Neural cell (in vitro differentiated cells): Measurements from ENCODE around the gene SEC16A. TPM values are rescaled to one million over a fixed set of nuclear protein-coding genes. Genes with fewer than 3 reads are reported as not detected.

Experiments used
- H2AFZ ChIP-seq: fragments of 200-600, 300-800 bp; sonication (generic), shearing (Covaris generic); 2 replicates; pipeline ENCODE4 v1.6.0; 2014; ENCODE audit warnings: low read depth, mild to moderate bottlenecking, antibody characterized with exemption, low read length, moderate library complexity
- H3F3A ChIP-seq: fragments of 200-600 bp; shearing (Covaris generic); 2 replicates; pipeline ENCODE4 v1.6.1; 2016; ENCODE audit warnings: mild to moderate bottlenecking, moderate library complexity, mixed read lengths, antibody characterized with exemption, low read length; ENCODE audit not compliant: insufficient read depth, poor library complexity, severe bottlenecking
- H3K27ac ChIP-seq: fragments of 200-600, 300-800 bp; sonication (generic), shearing (Covaris generic); 2 replicates; pipeline ENCODE4 v1.5.1; 2014; ENCODE audit warnings: mild to moderate bottlenecking, low read length, moderate library complexity
- H3K27me3 ChIP-seq: fragments of 300-800, 200-600 bp; sonication (generic), shearing (Covaris generic); 2 replicates; pipeline ENCODE4 v1.6.0; 2014; ENCODE audit warnings: mild to moderate bottlenecking, low read depth, low read length, moderate library complexity; ENCODE audit not compliant: insufficient read depth
- H3K36me3 ChIP-seq: fragments of 300-800, 200-600 bp; sonication (generic), shearing (Covaris generic); 2 replicates; pipeline ENCODE4 v1.5.1; 2014; ENCODE audit warnings: mild to moderate bottlenecking, antibody characterized with exemption, low read length, moderate library complexity; ENCODE audit not compliant: insufficient read depth
- H3K4me2 ChIP-seq: fragments of 300-800, 200-600 bp; sonication (generic), shearing (Covaris generic); 2 replicates; pipeline ENCODE4 v1.6.0; 2014; ENCODE audit warnings: mild to moderate bottlenecking, low read length
- H3K4me3 ChIP-seq: fragments of 300-800, 200-600 bp; sonication (generic), shearing (Covaris generic); 2 replicates; pipeline ENCODE4 v1.5.1; 2014; ENCODE audit warnings: mild to moderate bottlenecking, low read length, moderate library complexity
- H3K79me2 ChIP-seq: fragments of 200-600 bp; shearing (Covaris generic); replicated peaks from 2 replicates; pipeline ENCODE4 v1.6.0; 2014; ENCODE audit warnings: mild to moderate bottlenecking, low read length, moderate library complexity; ENCODE audit not compliant: insufficient read depth
- H3K9ac ChIP-seq: fragments of 300-800, 200-600 bp; sonication (generic), shearing (Covaris generic); 2 replicates; pipeline ENCODE4 v1.6.1; 2016; ENCODE audit warnings: mild to moderate bottlenecking, low read length, mixed read lengths
- H3K9me2 ChIP-seq: fragments of 200-600 bp; shearing (Covaris generic); 2 replicates; pipeline ENCODE4 v1.6.1; 2016; ENCODE audit warnings: mild to moderate bottlenecking, low read length, mixed read lengths; ENCODE audit not compliant: insufficient read depth
- H3K9me3 ChIP-seq: fragments of 200-600, 300-800 bp; sonication (generic), shearing (Covaris generic); 2 replicates; pipeline ENCODE4 v1.6.1; 2016; ENCODE audit warnings: mild to moderate bottlenecking, mixed run types, low read length, moderate library complexity, mixed read lengths
- H4K20me1 ChIP-seq: fragments of 200-600 bp; shearing (Covaris generic); 2 replicates; pipeline ENCODE4 v1.6.1; 2016; ENCODE audit warnings: mild to moderate bottlenecking, mixed run types; ENCODE audit not compliant: insufficient read depth
- EP300 ChIP-seq: fragments of 450-650 bp; conservative IDR thresholded peaks from 2 replicates; pipeline ENCODE4 v1.6.1; 2014; ENCODE audit warnings: antibody characterized with exemption, mild to moderate bottlenecking, moderate library complexity; ENCODE audit not compliant: poor library complexity, severe bottlenecking
- EZH2 ChIP-seq: fragments of 200-600, 300-800 bp; shearing (Covaris generic), sonication (generic); IDR thresholded peaks from 2 replicates; pipeline ENCODE4 v1.6.1; 2014; ENCODE audit warnings: antibody characterized with exemption, low read length, borderline replicate concordance, mild to moderate bottlenecking; ENCODE audit not compliant: insufficient read depth, poor library complexity, severe bottlenecking
- MXI1 ChIP-seq: fragments of 450-650 bp; conservative IDR thresholded peaks from 2 replicates; pipeline ENCODE4 v1.6.1; 2014; ENCODE audit warnings: antibody characterized with exemption, mild to moderate bottlenecking; ENCODE audit not compliant: poor library complexity, severe bottlenecking
- POLR2AphosphoS5 ChIP-seq: IDR thresholded peaks from 2 replicates; pipeline ENCODE4 v1.6.1; 2012
- RAD21 ChIP-seq: fragments of 450-650 bp; conservative IDR thresholded peaks from 2 replicates; pipeline ENCODE4 v1.6.1; 2014; ENCODE audit warnings: antibody characterized with exemption, mild to moderate bottlenecking, moderate library complexity
- SMC3 ChIP-seq: fragments of 450-650 bp; conservative IDR thresholded peaks from 2 replicates; pipeline ENCODE4 v1.6.1; 2014; ENCODE audit warnings: antibody characterized with exemption, mild to moderate bottlenecking, moderate library complexity; ENCODE audit not compliant: poor library complexity
- TAF1 ChIP-seq: IDR thresholded peaks from 2 replicates; pipeline ENCODE4 v1.6.1; 2012; ENCODE audit warnings: low read depth
- polyA plus RNA-seq: library from polyadenylated mRNA; depleted of rRNA; stranded (reverse); fragments of >200 nt; gene quantifications from 2 replicates; pipeline ENCODE4 v1.2.3, GENCODE V29; 2014
- TF ChIP-seq, protein P1 (sequence below): IDR thresholded peaks from 2 replicates; pipeline ENCODE4 v1.6.1; 2012; ENCODE audit warnings: borderline replicate concordance
- TF ChIP-seq, protein P2 (sequence below): fragments of 450-650 bp; IDR thresholded peaks from 2 replicates; pipeline ENCODE4 v1.5.1; 2014; ENCODE audit warnings: antibody characterized with exemption, mild to moderate bottlenecking, moderate library complexity; ENCODE audit not compliant: poor library complexity, severe bottlenecking

The SEC16A gene
- polyA plus RNA-seq, 1 donor from 2014 or later: 15.4 TPM

DNA sequence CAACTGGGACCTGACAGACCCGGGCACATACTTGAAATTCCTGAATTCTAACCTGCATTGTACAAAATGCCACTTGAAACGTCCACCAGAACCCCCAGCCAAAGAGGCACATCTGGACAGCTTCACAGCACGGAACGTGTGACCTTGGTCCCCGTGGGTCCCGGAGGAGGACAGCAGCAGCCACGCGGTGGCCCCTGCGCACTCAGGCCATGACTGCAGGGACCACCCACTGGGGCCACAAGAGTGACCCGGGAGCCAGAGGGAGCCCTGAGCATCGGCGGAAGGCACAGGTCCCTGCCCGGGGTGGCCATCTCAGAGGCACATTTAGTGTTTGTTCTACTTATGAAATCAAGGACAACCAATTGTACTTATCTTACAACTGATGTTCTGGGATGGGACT, 80.8 kb downstream of the SEC16A start:
- Histone ChIP-seq H3K27me3 (no peaks in the 10 kb centered on the region), H3K27ac (no peak overlapping the region), H3K9me3 (no peaks in the 10 kb centered on the region), H3F3A (no peaks in the 10 kb centered on the region), H3K79me2 (peaks cover 21% of the 10 kb centered on the region), H3K4me2 (no peak overlapping the region), H3K9me2 (no peaks in the 10 kb centered on the region), H4K20me1 (no peaks in the 10 kb centered on the region), H3K36me3 (peaks cover 3% of the 10 kb centered on the region), H2AFZ (no peak overlapping the region), H3K4me3 (no peak overlapping the region), H3K9ac (no peak overlapping the region)
- TF ChIP-seq EP300 (no peak), TAF1 (no peak), MXI1 (no peak), POLR2AphosphoS5 (no peak), EZH2 (no peak), SMC3 (no peak), RAD21 (no peak)
- TF ChIP-seq, protein P1, sequence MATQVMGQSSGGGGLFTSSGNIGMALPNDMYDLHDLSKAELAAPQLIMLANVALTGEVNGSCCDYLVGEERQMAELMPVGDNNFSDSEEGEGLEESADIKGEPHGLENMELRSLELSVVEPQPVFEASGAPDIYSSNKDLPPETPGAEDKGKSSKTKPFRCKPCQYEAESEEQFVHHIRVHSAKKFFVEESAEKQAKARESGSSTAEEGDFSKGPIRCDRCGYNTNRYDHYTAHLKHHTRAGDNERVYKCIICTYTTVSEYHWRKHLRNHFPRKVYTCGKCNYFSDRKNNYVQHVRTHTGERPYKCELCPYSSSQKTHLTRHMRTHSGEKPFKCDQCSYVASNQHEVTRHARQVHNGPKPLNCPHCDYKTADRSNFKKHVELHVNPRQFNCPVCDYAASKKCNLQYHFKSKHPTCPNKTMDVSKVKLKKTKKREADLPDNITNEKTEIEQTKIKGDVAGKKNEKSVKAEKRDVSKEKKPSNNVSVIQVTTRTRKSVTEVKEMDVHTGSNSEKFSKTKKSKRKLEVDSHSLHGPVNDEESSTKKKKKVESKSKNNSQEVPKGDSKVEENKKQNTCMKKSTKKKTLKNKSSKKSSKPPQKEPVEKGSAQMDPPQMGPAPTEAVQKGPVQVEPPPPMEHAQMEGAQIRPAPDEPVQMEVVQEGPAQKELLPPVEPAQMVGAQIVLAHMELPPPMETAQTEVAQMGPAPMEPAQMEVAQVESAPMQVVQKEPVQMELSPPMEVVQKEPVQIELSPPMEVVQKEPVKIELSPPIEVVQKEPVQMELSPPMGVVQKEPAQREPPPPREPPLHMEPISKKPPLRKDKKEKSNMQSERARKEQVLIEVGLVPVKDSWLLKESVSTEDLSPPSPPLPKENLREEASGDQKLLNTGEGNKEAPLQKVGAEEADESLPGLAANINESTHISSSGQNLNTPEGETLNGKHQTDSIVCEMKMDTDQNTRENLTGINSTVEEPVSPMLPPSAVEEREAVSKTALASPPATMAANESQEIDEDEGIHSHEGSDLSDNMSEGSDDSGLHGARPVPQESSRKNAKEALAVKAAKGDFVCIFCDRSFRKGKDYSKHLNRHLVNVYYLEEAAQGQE: no peak
- TF ChIP-seq, protein P2, sequence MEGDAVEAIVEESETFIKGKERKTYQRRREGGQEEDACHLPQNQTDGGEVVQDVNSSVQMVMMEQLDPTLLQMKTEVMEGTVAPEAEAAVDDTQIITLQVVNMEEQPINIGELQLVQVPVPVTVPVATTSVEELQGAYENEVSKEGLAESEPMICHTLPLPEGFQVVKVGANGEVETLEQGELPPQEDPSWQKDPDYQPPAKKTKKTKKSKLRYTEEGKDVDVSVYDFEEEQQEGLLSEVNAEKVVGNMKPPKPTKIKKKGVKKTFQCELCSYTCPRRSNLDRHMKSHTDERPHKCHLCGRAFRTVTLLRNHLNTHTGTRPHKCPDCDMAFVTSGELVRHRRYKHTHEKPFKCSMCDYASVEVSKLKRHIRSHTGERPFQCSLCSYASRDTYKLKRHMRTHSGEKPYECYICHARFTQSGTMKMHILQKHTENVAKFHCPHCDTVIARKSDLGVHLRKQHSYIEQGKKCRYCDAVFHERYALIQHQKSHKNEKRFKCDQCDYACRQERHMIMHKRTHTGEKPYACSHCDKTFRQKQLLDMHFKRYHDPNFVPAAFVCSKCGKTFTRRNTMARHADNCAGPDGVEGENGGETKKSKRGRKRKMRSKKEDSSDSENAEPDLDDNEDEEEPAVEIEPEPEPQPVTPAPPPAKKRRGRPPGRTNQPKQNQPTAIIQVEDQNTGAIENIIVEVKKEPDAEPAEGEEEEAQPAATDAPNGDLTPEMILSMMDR: no peak

DNA sequence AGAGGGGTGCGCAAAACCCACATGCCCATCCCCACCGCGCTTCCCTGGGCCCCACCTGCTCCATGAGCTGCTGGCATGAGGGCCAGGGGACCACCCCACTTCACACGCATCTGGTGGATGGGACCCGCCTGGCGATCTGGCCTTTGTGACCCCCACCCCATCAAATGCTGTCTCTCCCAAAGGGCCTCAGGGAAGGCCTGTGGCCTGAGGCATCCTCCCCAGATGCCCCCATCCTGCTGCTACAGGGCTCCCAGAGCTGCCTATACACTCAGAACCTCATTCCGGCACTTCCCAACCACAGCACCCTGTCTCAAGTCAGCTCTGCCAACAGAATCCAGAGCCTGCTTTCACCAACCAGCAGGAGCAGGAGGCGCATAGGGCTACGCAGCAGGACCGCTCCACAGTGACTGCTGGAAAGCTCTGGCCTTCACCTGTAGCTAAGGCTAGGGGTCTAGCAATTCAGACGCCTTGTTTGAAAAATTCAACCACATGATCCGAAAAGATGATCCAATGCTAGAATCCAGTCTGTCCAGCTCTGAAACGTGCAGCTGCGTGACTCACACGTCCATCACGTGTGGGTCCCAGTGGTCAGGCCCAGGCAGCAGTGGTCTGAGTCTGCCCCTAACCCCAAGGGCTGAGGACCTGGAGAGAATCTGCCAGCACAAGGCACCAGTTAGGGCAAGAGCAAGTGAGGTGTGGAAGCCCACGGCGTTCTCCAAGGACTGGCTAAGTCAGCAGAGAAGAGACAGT, 81.5 kb downstream of the SEC16A start:
- no peak overlapping the region for H3K4me2 ChIP-seq
- H2AFZ ChIP-seq: no peak overlapping the region
- H3F3A ChIP-seq: no peaks in the 10 kb centered on the region
- H3K27ac ChIP-seq: no peak overlapping the region
- H4K20me1 ChIP-seq: no peaks in the 10 kb centered on the region
- H3K36me3 ChIP-seq: peaks cover 3% of the 10 kb centered on the region
- no peaks in the 10 kb centered on the region for H3K9me3 ChIP-seq
- no peaks in the 10 kb centered on the region for H3K9me2 ChIP-seq
- H3K4me3 ChIP-seq: no peak overlapping the region
- no peak overlapping the region for H3K9ac ChIP-seq
- peaks cover 21% of the 10 kb centered on the region for H3K79me2 ChIP-seq
- H3K27me3 ChIP-seq: no peaks in the 10 kb centered on the region
- TF ChIP-seq MXI1 (no peak), POLR2AphosphoS5 (no peak), EP300 (no peak), RAD21 (no peak), SMC3 (no peak), TAF1 (no peak), EZH2 (no peak)
- TF ChIP-seq, protein P1: no peak
- TF ChIP-seq, protein P2: no peak
